ENCODE measurements around the gene PRR3.
A peak's percentile ranks its signal among the peaks of the same experiment; 100 is the strongest.
"Not testable (repeated sequence)": the region's sequence is repeated elsewhere in the genome, so short reads cannot be mapped to it uniquely, and the experiment has no call there.

Gene PRR3

GRCh38 chr6:30556906-30557682, at the start of gene PRR3:
PRR3 (plus strand) TSS chr6:30557295; CDS start chr6:30557345, 50 bp downstream.
- peak; percentile 69 for DNase-seq (ENCODE audit: low read depth, low spot score)

- no peak for DNase-seq (ENCODE audit: low read depth, low spot score)
Observed at GRCh38 chr6:30507849-30508827, 49.0 kb upstream of the PRR3 start.

- no peak for DNase-seq (ENCODE audit: low read depth, low spot score)
Observed at GRCh38 chr6:30508890-30509736, 48.0 kb upstream of the PRR3 start.

- no peak for DNase-seq (ENCODE audit: low read depth, low spot score)
Observed at GRCh38 chr6:30510419-30511168, 46.5 kb upstream of the PRR3 start.

- no peak for DNase-seq (ENCODE audit: low read depth, low spot score)
Observed at GRCh38 chr6:30511169-30511546, 45.9 kb upstream of the PRR3 start.

- DNase-seq (ENCODE audit: low read depth, low spot score), result no peak
Observed at GRCh38 chr6:30513451-30513850, 43.6 kb upstream of the PRR3 start.

GRCh38 chr6:30515106-30515505, 42.0 kb upstream of the PRR3 start:
- DNase-seq (ENCODE audit: low read depth, low spot score), result no peak

GRCh38 chr6:30515944-30516753, 40.9 kb upstream of the PRR3 start:
- DNase-seq (ENCODE audit: low read depth, low spot score), result peak; percentile 66

GRCh38 chr6:30516754-30517076, 40.4 kb upstream of the PRR3 start:
- not testable (repeated sequence) for DNase-seq (ENCODE audit: low read depth, low spot score)

- not testable (repeated sequence) for DNase-seq (ENCODE audit: low read depth, low spot score)
Observed at GRCh38 chr6:30517767-30518504, 39.2 kb upstream of the PRR3 start.

- DNase-seq (ENCODE audit: low read depth, low spot score), result not testable (repeated sequence)
Observed at GRCh38 chr6:30518505-30519145, 38.5 kb upstream of the PRR3 start.

GRCh38 chr6:30520522-30520921, 36.6 kb upstream of the PRR3 start:
- DNase-seq (ENCODE audit: low read depth, low spot score), result no peak

- DNase-seq (ENCODE audit: low read depth, low spot score), result not testable (repeated sequence)
Observed at GRCh38 chr6:30521082-30521481, 36.0 kb upstream of the PRR3 start.

GRCh38 chr6:30521952-30522351, 35.1 kb upstream of the PRR3 start:
- DNase-seq (ENCODE audit: low read depth, low spot score), result not testable (repeated sequence)

GRCh38 chr6:30526444-30526843, 30.7 kb upstream of the PRR3 start:
- not testable (repeated sequence) for DNase-seq (ENCODE audit: low read depth, low spot score)

- DNase-seq (ENCODE audit: low read depth, low spot score), result not testable (repeated sequence)
Observed at GRCh38 chr6:30529349-30529875, 27.7 kb upstream of the PRR3 start.

GRCh38 chr6:30530014-30530413, 27.1 kb upstream of the PRR3 start:
- no peak for DNase-seq (ENCODE audit: low read depth, low spot score)

- DNase-seq (ENCODE audit: low read depth, low spot score), result no peak
Observed at GRCh38 chr6:30533460-30534294, 23.4 kb upstream of the PRR3 start.

Data from brain pericyte (primary cell).